SK-N-SH treated with all-trans-retinoic acid at 6 μM for 48 hours (cell line): Measurements from ENCODE around the gene MGMT.

Source experiments
- ATAC-seq: fragments of 200-7000 bp; cut with Tn5 transposase; 3 replicates; pipeline ENCODE4 v1.9.1; 2020; ENCODE audit warnings: mild to moderate bottlenecking, moderate library complexity
- ARNTL ChIP-seq: fragments of 450-650 bp; formaldehyde crosslinking; IDR thresholded peaks from 2 replicates; pipeline ENCODE4 v1.5.0; 2020; ENCODE audit warnings: low read depth, mild to moderate bottlenecking, moderate library complexity, borderline replicate concordance
- BACH2 ChIP-seq: fragments of 250-450 bp; sonication (Bioruptor Pico); IDR thresholded peaks from 2 replicates; pipeline ENCODE4 v1.9.0; 2021; ENCODE audit warnings: mild to moderate bottlenecking, borderline replicate concordance
- CREB5 ChIP-seq: fragments of 250-450 bp; sonication (Bioruptor Pico); IDR thresholded peaks from 2 replicates; pipeline ENCODE4 v1.5.1; 2020; ENCODE audit warnings: low read depth, mild to moderate bottlenecking, moderate library complexity
- CSDC2 ChIP-seq: fragments of 250-450 bp; sonication (Bioruptor Pico); IDR thresholded peaks from 2 replicates; pipeline ENCODE4 v1.5.0; 2020; ENCODE audit warnings: mild to moderate bottlenecking, moderate library complexity
- ESRRG ChIP-seq: fragments of 250-450 bp; sonication (Bioruptor Pico); IDR thresholded peaks from 2 replicates; pipeline ENCODE4 v1.6.1; 2021; ENCODE audit warnings: mild to moderate bottlenecking
- GLIS3 ChIP-seq: fragments of 250-450 bp; sonication (Bioruptor Pico); IDR thresholded peaks from 2 replicates; pipeline ENCODE4 v1.5.0; 2020; ENCODE audit warnings: mild to moderate bottlenecking, moderate library complexity
- ISL1 ChIP-seq: fragments of 250-450 bp; sonication (Bioruptor Pico); IDR thresholded peaks from 2 replicates; pipeline ENCODE4 v2.1.2; 2022; ENCODE audit warnings: mild to moderate bottlenecking, moderate library complexity
- OSR1 ChIP-seq: fragments of 250-450 bp; sonication (Bioruptor Pico); IDR thresholded peaks from 2 replicates; pipeline ENCODE4 v1.8.0; 2022; ENCODE audit warnings: moderate library complexity, mild to moderate bottlenecking, inconsistent platforms
- PPARA ChIP-seq: fragments of 250-450 bp; sonication (Bioruptor Pico); IDR thresholded peaks from 2 replicates; pipeline ENCODE4 v1.5.0; 2020; ENCODE audit warnings: mild to moderate bottlenecking, borderline replicate concordance
- RARB ChIP-seq: fragments of 250-450 bp; sonication (Bioruptor Pico); IDR thresholded peaks from 2 replicates; pipeline ENCODE4 v1.8.0; 2021; ENCODE audit warnings: mild to moderate bottlenecking, moderate library complexity
- SNAI2 ChIP-seq: fragments of 250-450 bp; sonication (Bioruptor Pico); IDR thresholded peaks from 2 replicates; pipeline ENCODE4 v1.5.0; 2020; ENCODE audit warnings: mild to moderate bottlenecking, moderate library complexity
- TCF4 ChIP-seq: fragments of 250-450 bp; sonication (Bioruptor Pico); IDR thresholded peaks from 2 replicates; pipeline ENCODE4 v1.8.0; 2021; ENCODE audit warnings: mild to moderate bottlenecking, moderate library complexity, borderline replicate concordance
- TOX ChIP-seq: fragments of 250-450 bp; sonication (Bioruptor Pico); IDR thresholded peaks from 2 replicates; pipeline ENCODE4 v1.8.0; 2021; ENCODE audit warnings: mild to moderate bottlenecking, moderate library complexity, borderline replicate concordance
- ZC3H10 ChIP-seq: fragments of 250-450 bp; sonication (Bioruptor Pico); IDR thresholded peaks from 2 replicates; pipeline ENCODE4 v1.5.1; 2021; ENCODE audit warnings: mild to moderate bottlenecking, moderate library complexity
- ZFP3 ChIP-seq: fragments of 250-450 bp; sonication (Bioruptor Pico); IDR thresholded peaks from 2 replicates; pipeline ENCODE4 v1.5.0; 2020; ENCODE audit warnings: mild to moderate bottlenecking, moderate library complexity
- ZFP30 ChIP-seq: fragments of 450-650 bp; formaldehyde crosslinking; IDR thresholded peaks from 2 replicates; pipeline ENCODE4 v1.5.0; 2022; ENCODE audit warnings: mild to moderate bottlenecking, moderate library complexity
- ZNF565 ChIP-seq: fragments of 450-650 bp; formaldehyde crosslinking; conservative IDR thresholded peaks from 2 replicates; pipeline ENCODE4 v1.5.0; 2020; ENCODE audit warnings: low read depth, mild to moderate bottlenecking, moderate library complexity
- ZNF70 ChIP-seq: fragments of 450-650 bp; formaldehyde crosslinking; IDR thresholded peaks from 2 replicates; pipeline ENCODE4 v1.5.0; 2020; ENCODE audit warnings: mild to moderate bottlenecking, moderate library complexity
- ZNF8 ChIP-seq: fragments of 450-650 bp; formaldehyde crosslinking; IDR thresholded peaks from 2 replicates; pipeline ENCODE4 v1.5.0; 2020; ENCODE audit warnings: mild to moderate bottlenecking, moderate library complexity
- TF ChIP-seq, protein P1 (sequence below): fragments of 250-450 bp; sonication (Bioruptor Pico); IDR thresholded peaks from 2 replicates; pipeline ENCODE4 v1.8.0; 2021; ENCODE audit warnings: low read depth, mild to moderate bottlenecking, moderate library complexity, borderline replicate concordance
- TF ChIP-seq, protein P2 (sequence below): fragments of 250-450 bp; sonication (Bioruptor Pico); IDR thresholded peaks from 2 replicates; pipeline ENCODE4 v1.5.1; 2021; ENCODE audit warnings: mild to moderate bottlenecking, moderate library complexity
- TF ChIP-seq, protein P3 (sequence below): fragments of 250-450 bp; sonication (Bioruptor Pico); IDR thresholded peaks from 2 replicates; pipeline ENCODE4 v1.5.0; 2020; ENCODE audit warnings: mild to moderate bottlenecking, moderate library complexity
- TF ChIP-seq, protein P4 (sequence below): fragments of 250-450 bp; sonication (Bioruptor Pico); IDR thresholded peaks from 2 replicates; pipeline ENCODE4 v1.8.0; 2020; ENCODE audit warnings: mild to moderate bottlenecking, moderate library complexity, borderline replicate concordance

The MGMT gene

GRCh38 chr10:129546106-129546505 lies 79.1 kb downstream of the MGMT start:
- TF ChIP-seq ZNF565 (no peak), TOX (no peak), OSR1 (CRISPR knock-in tag) (no peak)
- no peak for ATAC-seq

DNA sequence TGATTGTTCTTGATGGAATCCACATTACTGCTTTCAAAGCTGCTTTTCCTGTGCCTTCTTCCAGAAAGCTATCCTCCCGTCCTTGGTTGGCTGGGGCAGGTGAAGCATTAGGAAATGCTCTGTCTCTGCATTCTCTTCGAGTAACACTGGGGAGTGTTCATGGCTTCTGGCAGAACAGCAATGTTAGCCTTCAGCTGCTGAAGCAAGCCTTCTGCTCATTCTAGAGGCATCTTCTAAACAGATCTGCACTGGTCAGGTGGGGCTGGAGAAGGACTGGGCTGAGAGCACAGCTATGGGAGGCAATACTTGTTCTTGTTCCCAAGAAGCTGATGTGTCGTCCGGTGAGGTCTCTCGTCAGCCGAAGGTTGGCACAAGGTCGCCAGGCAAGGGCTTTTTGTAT lies 80.6 kb downstream of the MGMT start:
- ATAC-seq, result no peak
- no peak for TF ChIP-seq CREB5 (CRISPR knock-in tag)
- TF ChIP-seq BACH2 (CRISPR knock-in tag), result no peak
- TF ChIP-seq, protein P1, sequence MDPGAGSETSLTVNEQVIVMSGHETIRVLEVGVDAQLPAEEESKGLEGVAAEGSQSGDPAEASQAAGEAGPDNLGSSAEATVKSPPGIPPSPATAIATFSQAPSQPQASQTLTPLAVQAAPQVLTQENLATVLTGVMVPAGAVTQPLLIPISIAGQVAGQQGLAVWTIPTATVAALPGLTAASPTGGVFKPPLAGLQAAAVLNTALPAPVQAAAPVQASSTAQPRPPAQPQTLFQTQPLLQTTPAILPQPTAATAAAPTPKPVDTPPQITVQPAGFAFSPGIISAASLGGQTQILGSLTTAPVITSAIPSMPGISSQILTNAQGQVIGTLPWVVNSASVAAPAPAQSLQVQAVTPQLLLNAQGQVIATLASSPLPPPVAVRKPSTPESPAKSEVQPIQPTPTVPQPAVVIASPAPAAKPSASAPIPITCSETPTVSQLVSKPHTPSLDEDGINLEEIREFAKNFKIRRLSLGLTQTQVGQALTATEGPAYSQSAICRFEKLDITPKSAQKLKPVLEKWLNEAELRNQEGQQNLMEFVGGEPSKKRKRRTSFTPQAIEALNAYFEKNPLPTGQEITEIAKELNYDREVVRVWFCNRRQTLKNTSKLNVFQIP (CRISPR knock-in tag), result no peak
- no peak for TF ChIP-seq ZNF70
- no peak for TF ChIP-seq TOX
- TF ChIP-seq ESRRG (CRISPR knock-in tag), result no peak
- no peak for TF ChIP-seq ZNF565
- TF ChIP-seq ZFP3 (CRISPR knock-in tag), result no peak
- no peak for TF ChIP-seq TCF4 (CRISPR knock-in tag)
- no peak for TF ChIP-seq ZNF8 (CRISPR knock-in tag)
- no peak for TF ChIP-seq ARNTL (CRISPR knock-in tag)
- no peak for TF ChIP-seq CSDC2 (CRISPR knock-in tag)
- no peak for TF ChIP-seq ISL1
- no peak for TF ChIP-seq ZC3H10 (CRISPR knock-in tag)
- no peak for TF ChIP-seq ZFP30
- no peak for TF ChIP-seq OSR1 (CRISPR knock-in tag)
- TF ChIP-seq SNAI2 (CRISPR knock-in tag), result no peak

- ATAC-seq, result no peak
- TF ChIP-seq GLIS3 (no peak), ARNTL (CRISPR knock-in tag) (no peak), ISL1 (no peak), ZC3H10 (CRISPR knock-in tag) (no peak), TCF4 (CRISPR knock-in tag) (no peak), RARB (CRISPR knock-in tag) (no peak), CSDC2 (CRISPR knock-in tag) (no peak), ESRRG (CRISPR knock-in tag) (no peak), CREB5 (CRISPR knock-in tag) (no peak), BACH2 (CRISPR knock-in tag) (no peak), PPARA (CRISPR knock-in tag) (no peak), ZNF565 (no peak), ZNF8 (CRISPR knock-in tag) (no peak), SNAI2 (CRISPR knock-in tag) (no peak)
- TF ChIP-seq, protein P2, sequence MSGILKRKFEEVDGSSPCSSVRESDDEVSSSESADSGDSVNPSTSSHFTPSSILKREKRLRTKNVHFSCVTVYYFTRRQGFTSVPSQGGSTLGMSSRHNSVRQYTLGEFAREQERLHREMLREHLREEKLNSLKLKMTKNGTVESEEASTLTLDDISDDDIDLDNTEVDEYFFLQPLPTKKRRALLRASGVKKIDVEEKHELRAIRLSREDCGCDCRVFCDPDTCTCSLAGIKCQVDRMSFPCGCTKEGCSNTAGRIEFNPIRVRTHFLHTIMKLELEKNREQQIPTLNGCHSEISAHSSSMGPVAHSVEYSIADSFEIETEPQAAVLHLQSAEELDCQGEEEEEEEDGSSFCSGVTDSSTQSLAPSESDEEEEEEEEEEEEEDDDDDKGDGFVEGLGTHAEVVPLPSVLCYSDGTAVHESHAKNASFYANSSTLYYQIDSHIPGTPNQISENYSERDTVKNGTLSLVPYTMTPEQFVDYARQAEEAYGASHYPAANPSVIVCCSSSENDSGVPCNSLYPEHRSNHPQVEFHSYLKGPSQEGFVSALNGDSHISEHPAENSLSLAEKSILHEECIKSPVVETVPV, result no peak
- TF ChIP-seq, protein P3, sequence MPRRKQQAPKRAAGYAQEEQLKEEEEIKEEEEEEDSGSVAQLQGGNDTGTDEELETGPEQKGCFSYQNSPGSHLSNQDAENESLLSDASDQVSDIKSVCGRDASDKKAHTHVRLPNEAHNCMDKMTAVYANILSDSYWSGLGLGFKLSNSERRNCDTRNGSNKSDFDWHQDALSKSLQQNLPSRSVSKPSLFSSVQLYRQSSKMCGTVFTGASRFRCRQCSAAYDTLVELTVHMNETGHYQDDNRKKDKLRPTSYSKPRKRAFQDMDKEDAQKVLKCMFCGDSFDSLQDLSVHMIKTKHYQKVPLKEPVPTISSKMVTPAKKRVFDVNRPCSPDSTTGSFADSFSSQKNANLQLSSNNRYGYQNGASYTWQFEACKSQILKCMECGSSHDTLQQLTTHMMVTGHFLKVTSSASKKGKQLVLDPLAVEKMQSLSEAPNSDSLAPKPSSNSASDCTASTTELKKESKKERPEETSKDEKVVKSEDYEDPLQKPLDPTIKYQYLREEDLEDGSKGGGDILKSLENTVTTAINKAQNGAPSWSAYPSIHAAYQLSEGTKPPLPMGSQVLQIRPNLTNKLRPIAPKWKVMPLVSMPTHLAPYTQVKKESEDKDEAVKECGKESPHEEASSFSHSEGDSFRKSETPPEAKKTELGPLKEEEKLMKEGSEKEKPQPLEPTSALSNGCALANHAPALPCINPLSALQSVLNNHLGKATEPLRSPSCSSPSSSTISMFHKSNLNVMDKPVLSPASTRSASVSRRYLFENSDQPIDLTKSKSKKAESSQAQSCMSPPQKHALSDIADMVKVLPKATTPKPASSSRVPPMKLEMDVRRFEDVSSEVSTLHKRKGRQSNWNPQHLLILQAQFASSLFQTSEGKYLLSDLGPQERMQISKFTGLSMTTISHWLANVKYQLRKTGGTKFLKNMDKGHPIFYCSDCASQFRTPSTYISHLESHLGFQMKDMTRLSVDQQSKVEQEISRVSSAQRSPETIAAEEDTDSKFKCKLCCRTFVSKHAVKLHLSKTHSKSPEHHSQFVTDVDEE (CRISPR knock-in tag), result no peak
- TF ChIP-seq, protein P1 (CRISPR knock-in tag), result no peak
- TF ChIP-seq, protein P4, sequence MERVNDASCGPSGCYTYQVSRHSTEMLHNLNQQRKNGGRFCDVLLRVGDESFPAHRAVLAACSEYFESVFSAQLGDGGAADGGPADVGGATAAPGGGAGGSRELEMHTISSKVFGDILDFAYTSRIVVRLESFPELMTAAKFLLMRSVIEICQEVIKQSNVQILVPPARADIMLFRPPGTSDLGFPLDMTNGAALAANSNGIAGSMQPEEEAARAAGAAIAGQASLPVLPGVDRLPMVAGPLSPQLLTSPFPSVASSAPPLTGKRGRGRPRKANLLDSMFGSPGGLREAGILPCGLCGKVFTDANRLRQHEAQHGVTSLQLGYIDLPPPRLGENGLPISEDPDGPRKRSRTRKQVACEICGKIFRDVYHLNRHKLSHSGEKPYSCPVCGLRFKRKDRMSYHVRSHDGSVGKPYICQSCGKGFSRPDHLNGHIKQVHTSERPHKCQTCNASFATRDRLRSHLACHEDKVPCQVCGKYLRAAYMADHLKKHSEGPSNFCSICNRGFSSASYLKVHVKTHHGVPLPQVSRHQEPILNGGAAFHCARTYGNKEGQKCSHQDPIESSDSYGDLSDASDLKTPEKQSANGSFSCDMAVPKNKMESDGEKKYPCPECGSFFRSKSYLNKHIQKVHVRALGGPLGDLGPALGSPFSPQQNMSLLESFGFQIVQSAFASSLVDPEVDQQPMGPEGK, result no peak
These were observed 81.6 kb downstream of the MGMT start for GRCh38 chr10:129548600-129548999.
